ENCODE results near the gene GLI3.

DNA sequence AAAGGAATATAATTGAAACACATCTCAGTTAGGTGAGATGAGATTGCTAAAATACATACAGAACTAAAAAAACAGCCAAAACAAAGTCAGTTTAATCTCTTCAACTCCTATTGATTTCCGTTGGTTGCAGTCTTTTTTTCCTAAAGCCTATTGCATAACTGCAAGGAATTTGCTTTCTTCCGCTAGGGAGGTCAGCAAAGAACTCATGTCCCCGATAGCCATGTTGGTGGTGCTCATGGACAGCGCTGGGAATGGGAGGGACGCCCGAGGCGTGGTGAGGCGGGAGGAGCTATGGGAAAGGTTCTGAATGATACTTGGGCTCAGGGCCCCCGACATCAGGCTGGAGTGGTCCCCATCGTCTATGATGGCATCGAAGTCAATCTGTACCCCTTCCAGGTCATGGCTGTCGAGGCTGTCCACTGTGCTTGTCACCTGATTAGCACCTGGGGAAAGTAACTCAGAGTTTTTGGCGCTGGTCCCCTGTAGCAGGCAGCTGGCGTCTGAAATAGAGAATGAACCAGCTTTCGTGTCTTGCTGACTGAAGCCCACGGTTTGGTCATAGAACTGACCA, 272.7 kb downstream of the GLI3 start:
- TF ChIP-seq, protein P1, sequence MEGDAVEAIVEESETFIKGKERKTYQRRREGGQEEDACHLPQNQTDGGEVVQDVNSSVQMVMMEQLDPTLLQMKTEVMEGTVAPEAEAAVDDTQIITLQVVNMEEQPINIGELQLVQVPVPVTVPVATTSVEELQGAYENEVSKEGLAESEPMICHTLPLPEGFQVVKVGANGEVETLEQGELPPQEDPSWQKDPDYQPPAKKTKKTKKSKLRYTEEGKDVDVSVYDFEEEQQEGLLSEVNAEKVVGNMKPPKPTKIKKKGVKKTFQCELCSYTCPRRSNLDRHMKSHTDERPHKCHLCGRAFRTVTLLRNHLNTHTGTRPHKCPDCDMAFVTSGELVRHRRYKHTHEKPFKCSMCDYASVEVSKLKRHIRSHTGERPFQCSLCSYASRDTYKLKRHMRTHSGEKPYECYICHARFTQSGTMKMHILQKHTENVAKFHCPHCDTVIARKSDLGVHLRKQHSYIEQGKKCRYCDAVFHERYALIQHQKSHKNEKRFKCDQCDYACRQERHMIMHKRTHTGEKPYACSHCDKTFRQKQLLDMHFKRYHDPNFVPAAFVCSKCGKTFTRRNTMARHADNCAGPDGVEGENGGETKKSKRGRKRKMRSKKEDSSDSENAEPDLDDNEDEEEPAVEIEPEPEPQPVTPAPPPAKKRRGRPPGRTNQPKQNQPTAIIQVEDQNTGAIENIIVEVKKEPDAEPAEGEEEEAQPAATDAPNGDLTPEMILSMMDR (IDR thresholded peaks at IDR 0.05): no peak
- no peak for TF ChIP-seq EZH2 (IDR thresholded peaks at IDR 0.05)

Data from neural progenitor cell (in vitro differentiated cells).